ENCODE results near the gene RASEF.

- TF ChIP-seq CTCF (IDR thresholded peaks at IDR 0.05) (no peak), EZH2 (IDR thresholded peaks at IDR 0.05; ENCODE audit: borderline replicate concordance, insufficient read depth, low read depth, low read length, poor library complexity, severe bottlenecking) (no peak)
Observed at GRCh38 chr9:83059417-83059816, 3.5 kb downstream of the RASEF start.
